ENCODE data around the gene GAS7. TPM values are rescaled to one million over a fixed set of nuclear protein-coding genes. Genes with fewer than 3 reads are reported as not detected.

The GAS7 gene
- total RNA-seq, 1 experiment from 2014 or later = 6.0 TPM

- H2AK5ac ChIP-seq (ENCODE audit: insufficient read length, low read length) = no peak overlapping the region
- no peak overlapping the region; the same call in 1 of the 2 replicates for H3K14ac ChIP-seq (ENCODE audit: insufficient read depth, low read length)
- no peak overlapping the region for H2BK15ac ChIP-seq (ENCODE audit: low read depth, low read length)
- H3K27me3 ChIP-seq (ENCODE audit: insufficient read depth, low read length) = no peaks in the 10 kb centered on the region
- Mint-ChIP-seq H3K4me3 (no peak overlapping the region), H3K4me1 (peaks cover 14 to 27% of the 10 kb centered on the region in 2 experiments), H3K9me3 (peaks cover 0 to 2% of the 10 kb centered on the region in 2 experiments; a peak in 2 of 5 replicates), H3K27me3 (ENCODE audit: low read depth) (peaks cover 10% of the 10 kb centered on the region), H3K27ac (no peak overlapping the region), H3K36me3 (ENCODE audit: insufficient read depth in 1 of 3, low read depth in 3 of 3) (no peaks in the 10 kb centered on the region; a peak in 1 of 7 replicates)
- no peak overlapping the region for H2BK5ac ChIP-seq (ENCODE audit: insufficient read length, low read length)
- no peak overlapping the region for H3K4me2 ChIP-seq (ENCODE audit: insufficient read depth, insufficient read length, low read length)
- H3K18ac ChIP-seq (ENCODE audit: insufficient read length, low read depth, low read length) = no peak overlapping the region
- no peak overlapping the region for H3K23ac ChIP-seq (ENCODE audit: insufficient read length, low read depth, low read length)
- no peaks in the 10 kb centered on the region for H3K79me2 ChIP-seq (ENCODE audit: insufficient read depth, low read length)
- no CpG with 5 or more reads among the region's 12 CpGs for WGBS (ENCODE audit: extremely low coverage, insufficient read length, low lambda C conversion rate)
- H4K20me1 ChIP-seq (ENCODE audit: control insufficient read depth, insufficient read depth, insufficient read length) = no peaks in the 10 kb centered on the region
- H3K4me1 ChIP-seq (ENCODE audit: insufficient read depth, low read length) = no peaks in the 10 kb centered on the region; the same call in 1 of the 2 replicates
- no peaks in the 10 kb centered on the region for H3K79me1 ChIP-seq (ENCODE audit: insufficient read depth, low read depth, low read length, poor library complexity, severe bottlenecking)
- H4K5ac ChIP-seq (ENCODE audit: insufficient read length, low read depth, low read length) = no peak overlapping the region
- no peak overlapping the region for H2BK20ac ChIP-seq (ENCODE audit: low read depth, low read length, poor library complexity, severe bottlenecking)
- H2AFZ ChIP-seq (ENCODE audit: low read length) = no peak overlapping the region
- H2BK12ac ChIP-seq (ENCODE audit: insufficient read length, low read depth, low read length) = no peak overlapping the region
- H3K23me2 ChIP-seq (ENCODE audit: insufficient read length, low read depth, low read length, poor library complexity, severe bottlenecking) = no peaks in the 10 kb centered on the region
- H3T11ph ChIP-seq (ENCODE audit: low read length) = no peak overlapping the region
- H2BK120ac ChIP-seq (ENCODE audit: low read depth, low read length, poor library complexity, severe bottlenecking) = no peak overlapping the region
- no peaks in the 10 kb centered on the region for H3K9me3 ChIP-seq (ENCODE audit: control insufficient read depth, low read depth, low read length)
- no peak for DNase-seq
- H3K56ac ChIP-seq (ENCODE audit: insufficient read length, low read depth, low read length) = no peak overlapping the region
- no peak overlapping the region for H3K27ac ChIP-seq (ENCODE audit: insufficient read length, low read depth, low read length)
- no peak overlapping the region for H3K4ac ChIP-seq (ENCODE audit: low read depth, low read length)
- H4K91ac ChIP-seq (ENCODE audit: insufficient read length, low read depth, low read length) = no peak overlapping the region
- no peak overlapping the region for H3K9ac ChIP-seq (ENCODE audit: extremely low read depth, insufficient read length, low read length)
- no peak for TF ChIP-seq CTCF (conservative IDR thresholded peaks at IDR 0.05)
- H4K8ac ChIP-seq (replicated peaks; ENCODE audit: insufficient read length, low read depth, low read length) = no peak overlapping the region
These were observed 287.3 kb downstream of the GAS7 start for GRCh38 chr17:9911089-9911488.
